Neural progenitor cell (in vitro differentiated cells): Measurements from ENCODE around the gene LASP1NB.
A peak's percentile ranks its signal among the peaks of the same experiment; 100 is the strongest.
"Not testable (repeated sequence)": the region's sequence is repeated elsewhere in the genome, so short reads cannot be mapped to it uniquely, and the experiment has no call there.

ENCODE experiments used
- DNase-seq: peaks from one replicate; pipeline ENCODE4 v3.0.0-alpha.2; 2016; ENCODE audit warnings: low spot score
- H2AFZ ChIP-seq: fragments of 200-600 bp; sonication (generic); replicated peaks from 2 replicates; pipeline ENCODE4 v1.6.1; 2016; ENCODE audit warnings: antibody characterized with exemption
- H3F3A ChIP-seq: fragments of 200-600 bp; sonication (generic); 2 replicates; pipeline ENCODE4 v1.6.1; 2016; ENCODE audit warnings: antibody characterized with exemption, low read depth
- H3K27ac ChIP-seq: fragments of 200-600 bp; sonication (generic); 2 replicates; pipeline ENCODE4 v1.5.1; 2016; ENCODE audit warnings: mild to moderate bottlenecking
- H3K27me3 ChIP-seq: fragments of 200-600 bp; sonication (generic); 2 replicates; pipeline ENCODE4 v1.6.1; 2016; ENCODE audit warnings: mild to moderate bottlenecking, moderate library complexity
- H3K36me3 ChIP-seq: fragments of 200-600 bp; sonication (generic); 2 replicates; pipeline ENCODE4 v1.5.1; 2016
- H3K4me1 ChIP-seq: fragments of 200-600 bp; sonication (generic); 2 replicates; pipeline ENCODE4 v1.6.1; 2016; ENCODE audit warnings: mixed run types
- H3K4me2 ChIP-seq: fragments of 200-600 bp; sonication (generic); 2 replicates; pipeline ENCODE4 v1.6.1; 2016
- H3K4me3 ChIP-seq: fragments of 200-600 bp; sonication (generic); 2 replicates; pipeline ENCODE4 v1.5.1; 2016
- H3K79me2 ChIP-seq: fragments of 200-600 bp; sonication (generic); 2 replicates; pipeline ENCODE4 v1.6.1; 2016; ENCODE audit warnings: low read depth
- H3K9ac ChIP-seq: fragments of 200-600 bp; sonication (generic); 2 replicates; pipeline ENCODE4 v1.6.1; 2016
- H3K9me3 ChIP-seq: fragments of 200-600 bp; sonication (generic); 2 replicates; pipeline ENCODE4 v1.5.1; 2016; ENCODE audit warnings: low read depth
- H4K20me1 ChIP-seq: fragments of 200-600 bp; sonication (generic); 2 replicates; pipeline ENCODE4 v1.6.1; 2016; ENCODE audit warnings: low read depth
- H3K27ac Mint-ChIP-seq: 3 replicates; pipeline ENCODE4 v1.8.0; 2021; ENCODE audit warnings: mixed read lengths
- H3K27me3 Mint-ChIP-seq: 2 replicates; pipeline ENCODE4 v1.8.0; 2022; ENCODE audit warnings: low read depth, mild to moderate bottlenecking, inconsistent platforms, moderate library complexity, mixed read lengths; ENCODE audit not compliant: insufficient read depth
- H3K36me3 Mint-ChIP-seq: 3 replicates; pipeline ENCODE4 v1.8.0; 2021; ENCODE audit warnings: mixed read lengths
- H3K4me1 Mint-ChIP-seq: 3 replicates; pipeline ENCODE4 v1.8.0; 2021; ENCODE audit warnings: mixed read lengths
- H3K4me3 Mint-ChIP-seq: 3 replicates; pipeline ENCODE4 v1.8.0; 2021; ENCODE audit warnings: mild to moderate bottlenecking, moderate library complexity, mixed read lengths
- H3K9me3 Mint-ChIP-seq: 3 replicates; pipeline ENCODE4 v1.8.0; 2020; ENCODE audit warnings: mixed read lengths
- CTCF ChIP-seq: fragments of 200-600 bp; sonication (generic); IDR thresholded peaks from 2 replicates; pipeline ENCODE4 v1.5.1; 2017; ENCODE audit warnings: antibody characterized with exemption, mild to moderate bottlenecking
- EZH2 ChIP-seq: fragments of 200-600 bp; sonication (generic); IDR thresholded peaks from 2 replicates; pipeline ENCODE4 v1.6.1; 2017; ENCODE audit warnings: antibody characterized with exemption, mild to moderate bottlenecking, moderate library complexity
- EZH2phosphoT487 ChIP-seq: fragments of 200-600 bp; sonication (generic); IDR thresholded peaks from 2 replicates; pipeline ENCODE4 v1.6.1; 2017; ENCODE audit warnings: antibody characterized with exemption

Gene LASP1NB

GRCh38 chr17:38922538-38923297 lies 2.7 kb upstream of the LASP1NB start:
- peak overlapping the region; percentile 59 for H3K4me2 ChIP-seq
- H3K79me2 ChIP-seq = no peaks in the 10 kb centered on the region
- peaks cover 3% of the 10 kb centered on the region for H3K27me3 Mint-ChIP-seq
- H3K27me3 ChIP-seq = no peaks in the 10 kb centered on the region
- H4K20me1 ChIP-seq = no peaks in the 10 kb centered on the region
- H3K27ac Mint-ChIP-seq = peak overlapping the region; percentile 65
- peaks cover 54% of the 10 kb centered on the region for H3K4me1 Mint-ChIP-seq
- peaks cover 32% of the 10 kb centered on the region for H3K4me1 ChIP-seq
- H3K9ac ChIP-seq = no peak overlapping the region
- H3F3A ChIP-seq = peaks cover 36% of the 10 kb centered on the region
- H3K27ac ChIP-seq = peak overlapping the region; percentile 88
- H3K36me3 Mint-ChIP-seq = peaks cover 10% of the 10 kb centered on the region
- no peaks in the 10 kb centered on the region for H3K9me3 ChIP-seq
- TF ChIP-seq EZH2phosphoT487 = no peak
- peak; percentile 23 for TF ChIP-seq CTCF
- no peaks in the 10 kb centered on the region for H3K36me3 ChIP-seq
- H2AFZ ChIP-seq = no peak overlapping the region
- peak; percentile 83 for DNase-seq
- no peak overlapping the region for H3K4me3 Mint-ChIP-seq
- H3K9me3 Mint-ChIP-seq = no peaks in the 10 kb centered on the region
- H3K4me3 ChIP-seq = no peak overlapping the region

- H3K9me3 ChIP-seq = no peaks in the 10 kb centered on the region
- peaks cover 32% of the 10 kb centered on the region for H3K4me1 ChIP-seq
- Mint-ChIP-seq H3K9me3 (peaks cover 2% of the 10 kb centered on the region), H3K36me3 (peaks cover 3% of the 10 kb centered on the region), H3K4me1 (peaks cover 39% of the 10 kb centered on the region), H3K4me3 (peak overlapping the region; percentile 87), H3K27ac (peak overlapping the region; percentile 64), H3K27me3 (peaks cover 3% of the 10 kb centered on the region)
- peak overlapping the region; percentile 70 for H3K4me2 ChIP-seq
- H3K27ac ChIP-seq = no peak overlapping the region
- no peak overlapping the region for H3K9ac ChIP-seq
- H3K4me3 ChIP-seq = peak overlapping the region; percentile 26
- H3K27me3 ChIP-seq = no peaks in the 10 kb centered on the region
- DNase-seq = no peak
- no peaks in the 10 kb centered on the region for H3K79me2 ChIP-seq
- peaks cover 36% of the 10 kb centered on the region for H3F3A ChIP-seq
- no peaks in the 10 kb centered on the region for H3K36me3 ChIP-seq
- H2AFZ ChIP-seq = no peak overlapping the region
- TF ChIP-seq EZH2 = no peak
- TF ChIP-seq EZH2phosphoT487 = no peak
- TF ChIP-seq CTCF = no peak
- no peaks in the 10 kb centered on the region for H4K20me1 ChIP-seq
Observed at GRCh38 chr17:38926293-38927070, 1.1 kb downstream of the LASP1NB start.

GRCh38 chr17:38930782-38931181 lies 5.4 kb downstream of the LASP1NB start:
- not testable (repeated sequence) for H2AFZ ChIP-seq, H3K27ac Mint-ChIP-seq, H3F3A ChIP-seq, H3K27me3 Mint-ChIP-seq, H3K4me1 ChIP-seq, H3K4me3 ChIP-seq, H3K27ac ChIP-seq, H3K9ac ChIP-seq, DNase-seq, H3K4me3 Mint-ChIP-seq, H3K36me3 ChIP-seq, H3K9me3 Mint-ChIP-seq, H3K4me2 ChIP-seq, H3K9me3 ChIP-seq, H4K20me1 ChIP-seq, H3K27me3 ChIP-seq, H3K36me3 Mint-ChIP-seq, H3K79me2 ChIP-seq
- H3K4me1 Mint-ChIP-seq = peaks cover 14% of the 10 kb centered on the region

- H3K36me3 ChIP-seq, H3K9ac ChIP-seq, H3K27me3 Mint-ChIP-seq, H3K4me3 Mint-ChIP-seq, H3K27ac ChIP-seq, H3F3A ChIP-seq, H3K4me1 Mint-ChIP-seq, H3K9me3 Mint-ChIP-seq, H3K27ac Mint-ChIP-seq, H3K9me3 ChIP-seq, H3K4me3 ChIP-seq, H4K20me1 ChIP-seq, H2AFZ ChIP-seq, H3K27me3 ChIP-seq, H3K79me2 ChIP-seq, DNase-seq, H3K4me2 ChIP-seq, H3K36me3 Mint-ChIP-seq, H3K4me1 ChIP-seq: not testable (repeated sequence)
Observed at GRCh38 chr17:38933962-38934361, 8.5 kb downstream of the LASP1NB start.
